Measurements from ENCODE around the gene ANKRD52.

DNA sequence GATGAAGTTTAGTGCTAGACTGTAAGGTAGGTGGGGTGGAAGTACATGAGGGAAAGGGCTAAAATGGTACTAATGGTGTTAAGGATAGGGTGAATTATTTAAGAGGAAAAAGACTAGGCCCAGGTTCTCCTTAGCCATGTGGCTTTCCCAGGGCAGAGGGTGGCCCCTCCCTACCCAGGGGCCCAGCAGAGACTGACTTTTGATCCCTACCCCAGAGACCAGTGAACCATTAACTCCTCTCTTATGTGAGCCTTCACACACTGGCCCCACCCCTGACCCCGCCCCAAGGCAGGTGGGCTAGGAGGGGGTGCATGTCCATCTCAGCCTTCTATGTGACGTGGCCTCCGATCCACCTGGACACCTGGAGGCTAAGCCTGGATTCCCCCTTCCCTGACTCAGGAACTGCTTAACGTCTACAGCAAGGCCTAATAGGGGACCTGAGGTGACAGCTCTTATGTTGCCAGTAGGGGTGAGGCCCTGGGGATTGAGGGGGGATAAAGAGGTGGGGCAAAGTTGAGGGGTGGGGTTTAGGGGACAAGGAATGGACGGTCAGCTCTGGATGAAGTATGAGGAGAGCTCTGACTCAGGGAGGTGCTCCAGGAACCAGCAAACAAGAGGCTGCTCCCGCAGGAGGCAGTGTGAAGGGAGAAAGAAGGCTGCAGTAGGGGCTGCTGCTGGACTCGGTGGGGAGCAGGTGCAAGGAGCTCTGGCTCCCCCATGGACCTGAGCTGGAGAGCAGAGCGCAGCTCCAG lies 27.6 kb downstream of the ANKRD52 start:
- TF ChIP-seq, protein P1, sequence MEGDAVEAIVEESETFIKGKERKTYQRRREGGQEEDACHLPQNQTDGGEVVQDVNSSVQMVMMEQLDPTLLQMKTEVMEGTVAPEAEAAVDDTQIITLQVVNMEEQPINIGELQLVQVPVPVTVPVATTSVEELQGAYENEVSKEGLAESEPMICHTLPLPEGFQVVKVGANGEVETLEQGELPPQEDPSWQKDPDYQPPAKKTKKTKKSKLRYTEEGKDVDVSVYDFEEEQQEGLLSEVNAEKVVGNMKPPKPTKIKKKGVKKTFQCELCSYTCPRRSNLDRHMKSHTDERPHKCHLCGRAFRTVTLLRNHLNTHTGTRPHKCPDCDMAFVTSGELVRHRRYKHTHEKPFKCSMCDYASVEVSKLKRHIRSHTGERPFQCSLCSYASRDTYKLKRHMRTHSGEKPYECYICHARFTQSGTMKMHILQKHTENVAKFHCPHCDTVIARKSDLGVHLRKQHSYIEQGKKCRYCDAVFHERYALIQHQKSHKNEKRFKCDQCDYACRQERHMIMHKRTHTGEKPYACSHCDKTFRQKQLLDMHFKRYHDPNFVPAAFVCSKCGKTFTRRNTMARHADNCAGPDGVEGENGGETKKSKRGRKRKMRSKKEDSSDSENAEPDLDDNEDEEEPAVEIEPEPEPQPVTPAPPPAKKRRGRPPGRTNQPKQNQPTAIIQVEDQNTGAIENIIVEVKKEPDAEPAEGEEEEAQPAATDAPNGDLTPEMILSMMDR (IDR thresholded peaks at IDR 0.05; ENCODE audit: low read depth, low read length, poor library complexity, severe bottlenecking): no peak
- no peak for TF ChIP-seq EZH2phosphoT487 (IDR thresholded peaks at IDR 0.05; ENCODE audit: borderline replicate concordance, low read length)

Measured in DOHH2 (cell line).